ENCODE results near the gene NOSIP.

Gene NOSIP

DNA sequence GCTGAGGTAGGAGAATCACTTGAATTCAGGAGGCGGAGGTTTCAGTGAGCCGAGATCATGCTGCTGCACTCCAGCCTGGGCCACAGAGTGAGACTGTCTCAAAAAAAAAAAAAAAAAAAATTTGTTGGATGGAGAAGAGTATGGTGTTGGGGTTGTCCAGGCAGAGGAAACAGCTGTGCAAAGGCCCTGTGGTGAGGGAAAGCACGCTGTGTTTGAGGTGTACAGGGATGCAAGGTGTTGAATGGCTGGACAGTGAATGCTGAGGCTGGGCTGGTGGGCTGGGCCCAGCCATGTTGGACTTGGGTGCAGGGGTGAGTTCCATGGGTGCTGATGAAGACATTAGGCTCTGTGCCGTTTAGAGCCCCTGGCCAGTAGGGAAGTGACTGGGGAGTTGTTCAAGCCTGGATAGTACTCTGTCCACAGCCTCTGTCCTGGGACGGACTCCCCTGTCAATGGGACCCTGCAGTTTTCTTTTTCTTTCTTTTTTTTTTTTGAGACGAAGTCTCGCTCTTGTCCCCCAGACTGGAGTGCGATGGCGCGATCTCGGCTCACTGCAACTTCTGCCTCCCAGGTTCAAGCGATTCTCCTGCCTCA, 29.2 kb upstream of the NOSIP start:
- no peak overlapping the region for H3K27ac ChIP-seq
- no peaks in the 10 kb centered on the region for H3K9me3 ChIP-seq
- no peaks in the 10 kb centered on the region for H3K27me3 ChIP-seq
- TF ChIP-seq CTCF (IDR thresholded peaks at IDR 0.05) = no peak
- peaks cover 4 to 6% of the 10 kb centered on the region in 2 experiments for H3K4me1 ChIP-seq (ENCODE audit: control insufficient read depth in 1 of 2, insufficient read depth in 1 of 2, low read depth in 1 of 2, low read length in 1 of 2)
- H3K36me3 ChIP-seq = peaks cover 66% of the 10 kb centered on the region
- H3K4me3 ChIP-seq (ENCODE audit: low read depth in 1 of 2, low read length in 1 of 2) = no peak overlapping the region

GRCh38 chr19:49605605-49606004, 25.2 kb upstream of the NOSIP start:
- TF ChIP-seq CTCF (IDR thresholded peaks at IDR 0.05) = no peak
- no peaks in the 10 kb centered on the region for H3K4me1 ChIP-seq (ENCODE audit: control insufficient read depth in 1 of 2, insufficient read depth in 1 of 2, low read depth in 1 of 2, low read length in 1 of 2)
- H3K36me3 ChIP-seq = peaks cover 84% of the 10 kb centered on the region
- H3K27ac ChIP-seq = no peak overlapping the region
- no peaks in the 10 kb centered on the region for H3K9me3 ChIP-seq
- no peak overlapping the region for H3K4me3 ChIP-seq (ENCODE audit: low read depth in 1 of 2, low read length in 1 of 2)
- no peaks in the 10 kb centered on the region for H3K27me3 ChIP-seq

- TF ChIP-seq CTCF (IDR thresholded peaks at IDR 0.05) = no peak
- H3K4me1 ChIP-seq (ENCODE audit: control insufficient read depth in 1 of 2, insufficient read depth in 1 of 2, low read depth in 1 of 2, low read length in 1 of 2) = no peaks in the 10 kb centered on the region
- no peak overlapping the region for H3K4me3 ChIP-seq (ENCODE audit: low read depth in 1 of 2, low read length in 1 of 2)
- no peaks in the 10 kb centered on the region for H3K27me3 ChIP-seq
- peaks cover 87% of the 10 kb centered on the region for H3K36me3 ChIP-seq
- H3K27ac ChIP-seq = no peak overlapping the region
- H3K9me3 ChIP-seq = no peaks in the 10 kb centered on the region
Measured at GRCh38 chr19:49602806-49603205, 22.4 kb upstream of the NOSIP start.

GRCh38 chr19:49601482-49602038, 21.2 kb upstream of the NOSIP start:
- Histone ChIP-seq H3K4me1 (ENCODE audit: control insufficient read depth in 1 of 2, insufficient read depth in 1 of 2, low read depth in 1 of 2, low read length in 1 of 2) (no peaks in the 10 kb centered on the region), H3K27me3 (no peaks in the 10 kb centered on the region), H3K27ac (no peak overlapping the region), H3K36me3 (peaks cover 91% of the 10 kb centered on the region), H3K4me3 (ENCODE audit: low read depth in 1 of 2, low read length in 1 of 2) (no peak overlapping the region), H3K9me3 (no peaks in the 10 kb centered on the region)
- no peak for TF ChIP-seq CTCF (IDR thresholded peaks at IDR 0.05)

DNA sequence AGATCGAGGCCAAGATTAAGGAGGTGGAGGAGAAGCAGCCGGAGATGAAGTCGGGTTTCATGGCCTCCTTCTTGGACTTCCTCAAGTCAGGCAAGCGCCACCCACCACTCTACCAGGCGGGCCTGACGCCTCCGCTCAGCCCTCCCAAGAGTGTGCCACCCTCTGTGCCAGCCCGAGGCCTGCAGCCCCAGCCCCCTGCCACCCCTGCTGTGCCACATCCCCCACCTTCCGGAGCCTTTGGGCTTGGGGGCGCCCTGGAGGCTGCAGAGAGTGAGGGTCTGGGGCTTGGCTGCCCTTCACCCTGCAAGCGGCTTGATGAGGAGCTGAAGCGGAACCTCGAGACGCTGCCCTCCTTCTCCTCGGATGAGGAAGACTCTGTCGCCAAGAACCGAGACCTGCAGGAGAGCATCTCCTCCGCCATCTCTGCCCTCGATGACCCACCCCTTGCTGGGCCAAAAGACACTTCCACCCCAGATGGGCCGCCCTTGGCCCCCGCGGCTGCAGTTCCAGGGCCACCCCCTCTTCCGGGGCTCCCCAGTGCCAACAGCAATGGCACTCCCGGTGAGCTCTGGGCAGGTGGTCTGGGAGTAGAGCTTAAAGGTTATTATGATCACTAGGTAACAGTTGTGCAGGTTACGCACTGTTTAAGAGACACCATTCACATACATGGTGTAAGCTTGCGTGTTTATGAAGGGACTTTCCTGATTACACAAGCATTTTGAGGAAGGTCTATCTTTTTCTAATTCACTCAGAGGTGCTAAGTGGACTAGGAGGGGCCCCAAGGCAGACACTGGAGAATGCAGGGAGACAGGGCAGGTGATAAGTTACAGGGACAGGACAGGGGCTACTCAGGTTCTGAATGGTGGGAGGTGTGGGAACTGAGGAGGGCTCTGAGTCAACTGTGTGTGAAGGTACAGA, 19.3 kb upstream of the NOSIP start:
- H3K4me1 ChIP-seq (ENCODE audit: control insufficient read depth in 1 of 2, insufficient read depth in 1 of 2, low read depth in 1 of 2, low read length in 1 of 2) = no peaks in the 10 kb centered on the region
- no peak overlapping the region for H3K27ac ChIP-seq
- no peak for TF ChIP-seq CTCF (IDR thresholded peaks at IDR 0.05)
- H3K9me3 ChIP-seq = no peaks in the 10 kb centered on the region
- no peak overlapping the region for H3K4me3 ChIP-seq (ENCODE audit: low read depth in 1 of 2, low read length in 1 of 2)
- no peaks in the 10 kb centered on the region for H3K27me3 ChIP-seq
- H3K36me3 ChIP-seq = peaks cover 94% of the 10 kb centered on the region
